ENCODE results near the gene TINAG. TPM values are rescaled to one million over a fixed set of nuclear protein-coding genes. Genes with fewer than 3 reads are reported as not detected.

The TINAG gene
- total RNA-seq, 1 donor from 2014 or later: not detected

DNA sequence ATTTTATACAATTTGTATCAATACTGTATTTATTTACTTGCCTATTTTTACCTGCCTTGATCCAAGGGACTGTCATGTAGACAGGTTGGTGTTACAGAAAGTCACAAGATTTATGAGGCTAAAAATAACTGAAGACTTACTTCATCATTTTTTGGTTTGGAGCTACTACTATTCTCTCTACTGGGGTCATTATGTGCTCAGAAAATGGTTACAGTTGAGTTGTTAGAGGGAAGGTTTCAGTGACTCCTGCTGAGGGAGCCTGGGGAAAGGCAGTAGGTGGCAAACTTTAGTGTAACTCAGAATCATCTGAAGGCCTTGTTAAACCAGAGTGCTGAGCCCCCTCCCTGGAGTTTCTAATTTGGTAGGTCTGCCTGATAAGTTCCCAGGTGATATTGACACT is 118.8 kb downstream of the TINAG start:
- intact Hi-C loops (cut with micrococcal nuclease): no loop called here

- intact Hi-C loops (cut with micrococcal nuclease): no loop called here
Measured at GRCh38 chr6:54427396-54427937, 119.2 kb downstream of the TINAG start.

GRCh38 chr6:54428431-54428830 is 120.2 kb downstream of the TINAG start:
- intact Hi-C loops (cut with micrococcal nuclease): no loop called here

- intact Hi-C loops (cut with micrococcal nuclease): no loop called here
Measured at GRCh38 chr6:54431466-54431865, 123.2 kb downstream of the TINAG start.

Other genes starting within 250 kb of the TINAG start
- gene MLIP, start 197.0 kb upstream of the TINAG start, total RNA-seq: not detected in 2 replicates

Measured in T-helper 2 cell treated with Interferon-gamma antibody and Interleukin-4, amounts not matched to agents 100 ng/mL and 5 ng/mL, for 36 hours (primary cell).